GM12865 (cell line): Measurements from ENCODE around the gene ZXDA.
"Not testable (repeated sequence)": the region's sequence is repeated elsewhere in the genome, so short reads cannot be mapped to it uniquely, and the experiment has no call there.

ENCODE experiments used
- DNase-seq: peaks from one replicate; pipeline ENCODE4 v3.0.0; 2010; ENCODE audit warnings: low read depth
- H3K4me3 ChIP-seq: 2 replicates; pipeline ENCODE4 v1.5.1; 2011; ENCODE audit warnings: mild to moderate bottlenecking, low read depth, low read length, control low read depth
- CTCF ChIP-seq: IDR thresholded peaks from 2 replicates; pipeline ENCODE4 v1.5.1; 2011; ENCODE audit warnings: low read length, control low read depth, low read depth, inconsistent platforms; ENCODE audit not compliant: insufficient read depth; ENCODE audit errors: missing control alignments

Gene ZXDA

DNA sequence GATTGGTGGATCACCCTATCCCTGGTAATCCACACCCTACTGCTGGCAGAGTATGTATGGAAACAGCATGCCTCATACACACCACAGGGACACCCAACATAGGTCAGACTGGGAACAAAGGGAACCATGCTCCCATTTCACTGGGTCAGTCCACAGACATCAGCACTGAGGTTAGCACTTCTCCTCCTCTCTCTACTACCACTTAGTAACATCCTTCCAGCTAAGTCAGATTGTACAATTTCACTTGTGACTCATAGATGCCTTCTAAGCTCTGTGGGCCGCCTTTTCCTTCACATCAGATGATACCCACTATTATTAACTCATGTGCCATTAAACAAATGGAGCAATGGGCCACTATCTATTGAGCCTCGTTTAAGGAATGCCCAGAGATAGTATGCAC is 15.5 kb upstream of the ZXDA start:
- DNase-seq = no peak

GRCh38 chrX:57918750-57919436 is 8.6 kb upstream of the ZXDA start:
- no peak overlapping the region for H3K4me3 ChIP-seq
- TF ChIP-seq CTCF = peak; percentile 45
- peak; percentile 28 for DNase-seq

More for the DNA sequence above, 15.5 kb upstream of the ZXDA start:
- no peak overlapping the region for H3K4me3 ChIP-seq
- TF ChIP-seq CTCF = no peak

- H3K4me3 ChIP-seq = no peak overlapping the region
- no peak for TF ChIP-seq CTCF
- DNase-seq = no peak
Observed at GRCh38 chrX:57915680-57916079, 5.4 kb upstream of the ZXDA start.

- peak; percentile 21 for DNase-seq
- H3K4me3 ChIP-seq = peak overlapping the region; percentile 39
Observed at GRCh38 chrX:57909595-57910286, 517 bp downstream of the ZXDA start.

DNA sequence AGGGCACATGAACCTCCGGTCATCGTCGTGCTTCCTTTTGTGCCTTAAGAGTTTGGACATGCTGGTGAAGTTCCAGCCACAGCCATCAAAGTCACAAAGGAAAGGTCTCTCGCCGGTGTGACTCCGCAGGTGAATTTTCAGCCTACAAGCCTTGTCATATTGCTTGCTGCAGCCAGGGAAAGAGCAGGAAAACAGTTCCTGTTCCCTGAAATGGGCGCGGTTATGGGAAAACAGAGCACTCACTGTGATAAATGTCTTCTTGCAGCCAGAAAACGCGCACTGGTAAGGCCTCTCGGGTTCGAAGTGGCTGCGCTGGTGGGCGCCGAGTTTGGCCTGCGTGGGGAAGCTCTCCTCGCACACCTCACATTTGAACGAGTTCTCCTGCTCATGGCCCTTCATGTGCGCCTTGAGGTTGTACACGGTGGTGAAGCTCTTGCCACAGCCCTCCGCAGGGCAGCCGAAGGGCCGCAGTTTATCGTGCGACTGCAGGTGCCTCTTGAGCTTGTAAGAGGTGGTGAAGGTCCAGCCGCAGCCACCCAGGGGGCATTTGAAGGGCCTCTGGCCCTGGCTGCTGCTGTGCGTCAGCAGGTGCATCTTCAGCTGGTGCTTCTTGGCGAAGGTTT is 1.2 kb downstream of the ZXDA start:
- DNase-seq, H3K4me3 ChIP-seq: not testable (repeated sequence)

DNA sequence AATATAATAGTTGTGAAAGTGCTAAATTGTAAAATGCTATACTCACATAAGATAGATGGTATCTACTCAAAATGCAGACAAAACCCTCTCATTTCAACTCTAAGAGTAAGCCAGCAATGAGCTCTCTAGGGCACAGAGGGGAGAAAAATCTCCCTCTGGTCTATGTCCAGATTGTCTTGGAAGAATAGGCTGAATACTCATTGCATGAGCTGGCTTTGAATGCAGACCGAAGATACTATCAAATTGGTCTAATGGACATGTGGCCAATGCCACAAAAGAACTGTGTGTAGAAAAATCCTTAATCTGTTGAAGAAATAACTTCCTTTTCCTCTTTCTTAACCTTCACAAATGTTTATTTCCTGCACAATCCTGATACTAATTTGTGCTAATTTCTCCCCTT is 3.5 kb downstream of the ZXDA start:
- TF ChIP-seq CTCF = no peak
- DNase-seq = no peak
- H3K4me3 ChIP-seq = no peak overlapping the region

GRCh38 chrX:57905141-57905540 is 5.1 kb downstream of the ZXDA start:
- no peak overlapping the region for H3K4me3 ChIP-seq
- TF ChIP-seq CTCF = no peak
- no peak for DNase-seq

GRCh38 chrX:57904176-57904880 is 5.9 kb downstream of the ZXDA start:
- H3K4me3 ChIP-seq = no peak overlapping the region
- no peak for DNase-seq
- TF ChIP-seq CTCF = no peak
